K562 (cell line): ENCODE data around the gene FUT2. TPM values are rescaled to one million over a fixed set of nuclear protein-coding genes. Genes with fewer than 3 reads are reported as not detected.
A peak's percentile ranks its signal among the peaks of the same experiment; 100 is the strongest.

Source experiments
- ATAC-seq: fragments of 200-7000 bp; cut with Tn5 transposase; 3 replicates; pipeline ENCODE4 v1.9.1; 2020; ENCODE audit warnings: moderate library complexity
- BruUV-seq: library from RNA; stranded (reverse); fragments of 400-500 nt; replicated peaks from 2 replicates; lab custom pipeline; 2021; lab: Mats Ljungman, UMichigan
- CTCF ChIA-PET: fragments of 300-600 bp; formaldehyde crosslinking; extraction: SDS; loops from one replicate; lab custom pipeline; 2021; ENCODE audit warnings: low intra/inter-chr PET ratio; lab: Yijun Ruan, JAX
- POLR2A ChIA-PET: fragments of 300-600, 350-650 bp; sonication (Branson Sonifier 250); formaldehyde crosslinking; extraction: SDS; loops from one replicate; lab custom pipeline; 2021; ENCODE audit warnings: antibody characterized with exemption, inconsistent platforms; lab: Yijun Ruan, JAX
- DNase-seq, 4 experiments: peaks; one replicate each; pipeline versions ENCODE4 v3.0.0 to v3.0.0-alpha.2; 2011 to 2018; ENCODE audit warnings: low spot score in 3 of 4, mixed read lengths in 3 of 4; ENCODE audit errors: extremely low read depth in 1 of 4
- FAIRE-seq: peaks from 2 replicates; lab custom pipeline; 2011; peaks lifted over from hg19 to GRCh38; lab: Jason Lieb, UNC
- H2AFZ ChIP-seq: 2 replicates; pipeline ENCODE4 v1.6.0; 2011; ENCODE audit warnings: low read depth, low read length, control low read depth, inconsistent platforms
- H3K27ac ChIP-seq: fragments of 200-600 bp; 3 replicates; pipeline ENCODE4 v1.8.0; 2011; ENCODE audit warnings: low read depth, mild to moderate bottlenecking, control low read depth, inconsistent platforms, low read length, moderate library complexity, mixed read lengths; ENCODE audit errors: extremely low read depth
- H3K27me3 ChIP-seq, 2 experiments: fragments of 300-600 bp in 1 of 2; 2 replicates in 1 of 2; 3 replicates in 1 of 2; pipeline versions ENCODE4 v1.6.0 to v1.8.0; 2011; ENCODE audit warnings: inconsistent platforms in 2 of 2, low read length in 2 of 2, mild to moderate bottlenecking in 1 of 2, mixed read lengths in 1 of 2, moderate library complexity in 1 of 2; ENCODE audit not compliant: control insufficient read depth in 2 of 2, insufficient read depth in 2 of 2
- H3K36me3 ChIP-seq: fragments of 300-600 bp; 3 replicates; pipeline ENCODE4 v1.8.0; 2011; ENCODE audit warnings: mild to moderate bottlenecking, low read length, inconsistent platforms; ENCODE audit not compliant: control insufficient read depth, insufficient read depth
- H3K4me1 ChIP-seq, 2 experiments: fragments of 200-600 bp in 1 of 2; replicated peaks in 1 of 2; 2 replicates in 1 of 2; 3 replicates in 1 of 2; pipeline versions ENCODE4 v1.5.1 to v1.8.0; 2011; ENCODE audit warnings: inconsistent platforms in 2 of 2, low read length in 2 of 2, mild to moderate bottlenecking in 1 of 2, mixed read lengths in 1 of 2, moderate library complexity in 1 of 2; ENCODE audit not compliant: control insufficient read depth in 2 of 2, insufficient read depth in 2 of 2
- H3K4me2 ChIP-seq: 2 replicates; pipeline ENCODE4 v1.6.1; 2011; ENCODE audit warnings: low read length, control low read depth, inconsistent platforms, mixed read lengths; ENCODE audit not compliant: insufficient read depth
- H3K4me3 ChIP-seq: fragments of 200-600 bp; sonication (generic), shearing (Covaris generic); 2 replicates; pipeline ENCODE4 v1.5.1; 2016; ENCODE audit warnings: control low read depth, inconsistent platforms
- H3K79me2 ChIP-seq: fragments of 200-600 bp; 3 replicates; pipeline ENCODE4 v1.8.0; 2011; ENCODE audit warnings: low read length, inconsistent platforms; ENCODE audit not compliant: control insufficient read depth, insufficient read depth
- H3K9ac ChIP-seq, 2 experiments: 2 replicates each; pipeline versions ENCODE4 v1.6.0 to v1.6.1; 2011; ENCODE audit warnings: low read depth in 2 of 2, low read length in 2 of 2, control low read depth in 1 of 2, inconsistent platforms in 1 of 2, mild to moderate bottlenecking in 1 of 2, mixed read lengths in 1 of 2; ENCODE audit not compliant: insufficient read depth in 1 of 2
- H3K9me1 ChIP-seq: one replicate; pipeline ENCODE4 v1.6.0; 2011; ENCODE audit warnings: inconsistent platforms, mild to moderate bottlenecking, low read length, moderate library complexity; ENCODE audit not compliant: control insufficient read depth, insufficient read depth
- H3K9me3 ChIP-seq: replicated peaks from 2 replicates; pipeline ENCODE4 v1.5.1; 2011; ENCODE audit warnings: low read depth, low read length, inconsistent platforms; ENCODE audit not compliant: control insufficient read depth, insufficient read depth
- H4K20me1 ChIP-seq: replicated peaks from 2 replicates; pipeline ENCODE4 v1.6.1; 2011; ENCODE audit warnings: low read length, inconsistent platforms, mixed read lengths; ENCODE audit not compliant: control insufficient read depth, insufficient read depth
- FOXA1 ChIP-seq: fragments of 450-650 bp; IDR thresholded peaks from 2 replicates; pipeline ENCODE4 v1.6.1; 2016; ENCODE audit warnings: mild to moderate bottlenecking, borderline replicate concordance
- FOXA3 ChIP-seq, 2 experiments: fragments of 450-650 bp in 1 of 2; sonication (generic) in 1 of 2; formaldehyde crosslinking; IDR thresholded peaks in 1 of 2; conservative IDR thresholded peaks in 1 of 2; 2 replicates each; pipeline versions ENCODE4 v1.4.0 to v1.8.0; 2020 to 2022; ENCODE audit warnings: mild to moderate bottlenecking in 2 of 2, missing genetic modification reagents in 1 of 2
- MTA1 ChIP-seq: fragments of 450-650 bp; IDR thresholded peaks from 2 replicates; pipeline ENCODE4 v1.6.1; 2017; ENCODE audit warnings: borderline replicate concordance
- MXI1 ChIP-seq: IDR thresholded peaks from 2 replicates; pipeline ENCODE4 v1.6.1; 2011; ENCODE audit warnings: low read depth, mild to moderate bottlenecking, improper control_type of control experiment, low read length
- NFXL1 ChIP-seq: fragments of 450-650 bp; formaldehyde crosslinking; IDR thresholded peaks from 2 replicates; pipeline ENCODE4 v1.4.0; 2021; ENCODE audit warnings: mild to moderate bottlenecking
- POLR2G ChIP-seq: fragments of 200-400 bp; formaldehyde crosslinking; IDR thresholded peaks from 2 replicates; pipeline ENCODE4 v1.6.1; 2017; ENCODE audit warnings: low read depth, mild to moderate bottlenecking, antibody characterized with exemption, low read length, moderate library complexity
- PURB ChIP-seq: sonication (generic); formaldehyde crosslinking; IDR thresholded peaks from 2 replicates; pipeline ENCODE4 v1.9.0; 2021; ENCODE audit warnings: low read depth, mild to moderate bottlenecking, missing genetic modification reagents
- RB1 ChIP-seq: fragments of 450-650 bp; IDR thresholded peaks from 2 replicates; pipeline ENCODE4 v1.6.1; 2017; ENCODE audit warnings: low read depth, mild to moderate bottlenecking
- SIX5 ChIP-seq, 2 experiments: IDR thresholded peaks; 2 replicates each; pipeline ENCODE4 v1.6.1; 2011; ENCODE audit warnings: low read length in 2 of 2, borderline replicate concordance in 1 of 2, low read depth in 1 of 2, mild to moderate bottlenecking in 1 of 2, moderate library complexity in 1 of 2; ENCODE audit not compliant: insufficient read depth in 1 of 2
- SP1 ChIP-seq: sonication (generic); formaldehyde crosslinking; IDR thresholded peaks from 2 replicates; pipeline ENCODE4 v1.8.1; 2022; ENCODE audit warnings: mild to moderate bottlenecking, missing genetic modification reagents
- TFAP4 ChIP-seq: sonication (generic); formaldehyde crosslinking; IDR thresholded peaks from 2 replicates; pipeline ENCODE4 v1.8.0; 2022; ENCODE audit warnings: missing genetic modification reagents, mild to moderate bottlenecking, moderate library complexity, borderline replicate concordance
- U2AF2 ChIP-seq: fragments of 200-400 bp; formaldehyde crosslinking; optimal IDR thresholded peaks from 2 replicates; pipeline ENCODE3; 2017; ENCODE audit warnings: low read depth, mild to moderate bottlenecking, low read length
- ZNF184 ChIP-seq: sonication (generic); formaldehyde crosslinking; IDR thresholded peaks from 2 replicates; pipeline ENCODE4 v1.5.0; 2020; ENCODE audit warnings: missing genetic modification reagents
- ZNF197 ChIP-seq: fragments of 200-800 bp; sonication (Bioruptor generic); IDR thresholded peaks from 2 replicates; pipeline ENCODE4 v1.6.1; 2016; ENCODE audit warnings: low read depth, missing genetic modification characterization, missing compliant biosample characterization
- ZNF395 ChIP-seq: fragments of 200-800 bp; sonication (Bioruptor generic); IDR thresholded peaks from 2 replicates; pipeline ENCODE4 v1.6.1; 2017; ENCODE audit warnings: missing genetic modification characterization, missing compliant biosample characterization
- ZNF584 ChIP-seq: fragments of 200-800 bp; sonication (Bioruptor generic); IDR thresholded peaks from 2 replicates; pipeline ENCODE4 v1.6.1; 2016; ENCODE audit warnings: low read depth, mild to moderate bottlenecking, missing genetic modification characterization, missing compliant biosample characterization
- ZNF644 ChIP-seq: fragments of 200-800 bp; sonication (Bioruptor generic); IDR thresholded peaks from 2 replicates; pipeline ENCODE4 v1.6.1; 2016; ENCODE audit warnings: low read depth, missing genetic modification characterization, missing compliant biosample characterization
- WGBS: fragments of 100-300 bp; shearing (Covaris generic); methylation state at CpG from one replicate; pipeline ENCODE4 v1.1.6; 2016; ENCODE audit warnings: low coverage, mixed read lengths; ENCODE audit not compliant: insufficient coverage; ENCODE audit errors: missing lambda C conversion rate; 5-methylcytosine and 5-hydroxymethylcytosine counted together
- in situ Hi-C: fragments of 300-500 bp; cut with MboI; formaldehyde crosslinking; loops from 4 replicates; pipeline ENCODE4 v1.15.0; 2018; ENCODE audit warnings: inconsistent platforms, mixed read lengths
- intact Hi-C: fragments of 100-400 bp; cut with micrococcal nuclease; formaldehyde crosslinking; loops from 2 replicates; pipeline ENCODE4 v1.14.2; 2022
- polyA plus RNA-seq, 8 experiments: library from polyadenylated mRNA; depleted of rRNA in 4 of 8; stranded (reverse) in 5 of 8; unstranded in 3 of 8; fragments of >200 nt; fragmentation: Nextera tagmentation in 2 of 8; fragmentation: Illumina TruSeq in 1 of 8; extraction: Ambion mirVana in 2 of 8; extraction: Trizol in 1 of 8; gene quantifications; 2 replicates each; pipeline versions ENCODE4 v1.2.1 to v1.2.3, GENCODE V29; 2011 to 2014; ENCODE audit warnings: inconsistent platforms in 1 of 8, missing spikeins in 1 of 8
- total RNA-seq, 7 experiments: library from RNA; depleted of rRNA in 6 of 7; stranded (reverse); fragments of >200 nt in 6 of 7; fragmentation: Illumina TruSeq in 2 of 7; extraction: Trizol in 2 of 7; gene quantifications; 2 replicates each; pipeline versions ENCODE4 v1.2.1 to v1.2.3, GENCODE V29; 2011 to 2021; ENCODE audit warnings: low replicate concordance in 1 of 7

The FUT2 gene
- total and polyA plus RNA-seq, 9 of the 15 experiments (the other 6 are each of a cell fraction or from before 2014, with no cell fraction given): 0.03 to 0.04 TPM; not detected in 7

GRCh38 chr19:48745208-48745995 is 49.6 kb downstream of the FUT2 start:
- Histone ChIP-seq H3K4me2 (peak overlapping the region; percentile 27; the same call in 1 of the 2 replicates), H4K20me1 (no peaks in the 10 kb centered on the region), H2AFZ (peak overlapping the region; percentile 14; the same call in 1 of the 2 replicates), H3K27ac (no peak overlapping the region), H3K36me3 (peaks cover 12% of the 10 kb centered on the region; the same call in 1 of the 3 replicates), H3K4me3 (no peak overlapping the region), H3K9me3 (no peaks in the 10 kb centered on the region), H3K27me3 (no peaks in the 10 kb centered on the region), H3K79me2 (peaks cover 16% of the 10 kb centered on the region), H3K9ac (no peak overlapping the region; a peak in 1 of 4 replicates), H3K4me1 (peaks cover 39 to 47% of the 10 kb centered on the region in 2 experiments), H3K9me1 (peaks cover 3% of the 10 kb centered on the region)
- CTCF ChIA-PET: no interaction called here
- POLR2A ChIA-PET: interaction anchor here (1.1 kb wide), 1 partner anchor 18 kb away, joined by 3 read pairs; no protein-coding TSS in a partner anchor
- DNase-seq: peak; percentile 63 to 85 (median 68)
- WGBS: 63% methylated on average over 33 of the region's 33 CpGs
- peak; percentile 89 for FAIRE-seq
- no TSS peak for BruUV-seq
- intact Hi-C loops: no loop called here
- ATAC-seq: peak; percentile 32
- in situ Hi-C loops: no loop called here
- TF ChIP-seq NFXL1 (CRISPR knock-in tag) (no peak), FOXA1 (no peak), MXI1 (no peak), FOXA3 (CRISPR knock-in tag; conservative IDR thresholded peaks at IDR 0.05 in 1 of 2, IDR thresholded peaks at IDR 0.05 in 1 of 2) (no peak), ZNF644 (peak; percentile 90), SIX5 (IDR thresholded peaks at IDR 0.05; ENCODE audit: borderline replicate concordance in 1 of 2, insufficient read depth in 1 of 2, low read depth in 1 of 2, low read length in 2 of 2) (peak; percentile 97 to 99), SP1 (CRISPR knock-in tag) (0 out of 2 replicates have a peak, but pooled peaks have one; percentile 44), ZNF184 (CRISPR knock-in tag) (no peak), ZNF584 (CRISPR knock-in tag) (no peak), MTA1 (no peak), POLR2G (peak; percentile 50; the same call in 1 of the 2 replicates), ZNF197 (CRISPR knock-in tag) (peak; percentile 87; the same call in 1 of the 2 replicates), RB1 (peak; percentile 46; the same call in 1 of the 2 replicates), ZNF395 (CRISPR knock-in tag) (peak; percentile 81; the same call in 1 of the 2 replicates), TFAP4 (CRISPR knock-in tag) (peak; percentile 15; the same call in 1 of the 2 replicates), PURB (CRISPR knock-in tag) (no peak), U2AF2 (no peak)
